A172 (cell line): ENCODE results near the gene FOXP1. TPM values are rescaled to one million over a fixed set of nuclear protein-coding genes. Genes with fewer than 3 reads are reported as not detected.

Experiments
- DNase-seq: peaks from one replicate; pipeline ENCODE4 v3.0.0-alpha.2; 2015; ENCODE audit warnings: low spot score
- total RNA-seq: library from RNA; depleted of rRNA; stranded (reverse); fragments of >200 nt; shearing (Covaris generic); gene quantifications from 2 replicates; pipeline ENCODE4 v1.2.3, GENCODE V29; 2014

Gene FOXP1
- total RNA-seq, 1 experiment from 2014 or later = 10.3 TPM

GRCh38 chr3:71214797-71215196 lies 368.7 kb downstream of the FOXP1 start:
- DNase-seq = no peak

- DNase-seq = no peak
Observed at GRCh38 chr3:71214016-71214415, 369.5 kb downstream of the FOXP1 start.

GRCh38 chr3:71211083-71211482 lies 372.4 kb downstream of the FOXP1 start:
- DNase-seq = no peak

GRCh38 chr3:71210257-71211007 lies 373.1 kb downstream of the FOXP1 start:
- no peak for DNase-seq

GRCh38 chr3:71208211-71209095 lies 375.1 kb downstream of the FOXP1 start:
- DNase-seq = no peak

- DNase-seq = no peak
Observed at GRCh38 chr3:71207632-71208031, 375.9 kb downstream of the FOXP1 start.

- DNase-seq = no peak
Observed at GRCh38 chr3:71206305-71207165, 377.0 kb downstream of the FOXP1 start.

- DNase-seq = no peak
Observed at GRCh38 chr3:71203727-71204488, 379.6 kb downstream of the FOXP1 start.

- no peak for DNase-seq
Observed at GRCh38 chr3:71202848-71203533, 380.5 kb downstream of the FOXP1 start.

GRCh38 chr3:71201939-71202338 lies 381.6 kb downstream of the FOXP1 start:
- no peak for DNase-seq

- DNase-seq = no peak
Observed at GRCh38 chr3:71197841-71198565, 385.5 kb downstream of the FOXP1 start.

- DNase-seq = no peak
Observed at GRCh38 chr3:71195492-71195891, 388.0 kb downstream of the FOXP1 start.

- no peak for DNase-seq
Observed at GRCh38 chr3:71194785-71195184, 388.7 kb downstream of the FOXP1 start.

- DNase-seq = no peak
Observed at GRCh38 chr3:71191031-71191482, 392.5 kb downstream of the FOXP1 start.

GRCh38 chr3:71189480-71189879 lies 394.0 kb downstream of the FOXP1 start:
- peak; percentile 31 for DNase-seq

GRCh38 chr3:71187715-71188114 lies 395.8 kb downstream of the FOXP1 start:
- DNase-seq = no peak

GRCh38 chr3:71186801-71187200 lies 396.7 kb downstream of the FOXP1 start:
- DNase-seq = no peak

- peak; percentile 35 for DNase-seq
Observed at GRCh38 chr3:71185733-71186455, 397.6 kb downstream of the FOXP1 start.

GRCh38 chr3:71184252-71184651 lies 399.3 kb downstream of the FOXP1 start:
- DNase-seq = no peak
